HepG2 (cell line): ENCODE results near the gene UCN2. TPM values are rescaled to one million over a fixed set of nuclear protein-coding genes. Genes with fewer than 3 reads are reported as not detected.
A peak's percentile ranks its signal among the peaks of the same experiment; 100 is the strongest.

Experiments
- ARHGAP35 ChIP-seq: sonication (generic); formaldehyde crosslinking; IDR thresholded peaks from 2 replicates; pipeline ENCODE4 v1.9.0; 2022; ENCODE audit warnings: mild to moderate bottlenecking, inconsistent platforms, moderate library complexity, missing genetic modification reagents, borderline replicate concordance
- BRD4 ChIP-seq: sonication (generic); formaldehyde crosslinking; IDR thresholded peaks from 2 replicates; pipeline ENCODE4 v1.4.0; 2020; ENCODE audit warnings: missing genetic modification reagents
- ELF1 ChIP-seq: sonication (generic); formaldehyde crosslinking; IDR thresholded peaks from 2 replicates; pipeline ENCODE4 v1.4.0; 2020; ENCODE audit warnings: missing genetic modification reagents
- ESRRA ChIP-seq: sonication (generic); formaldehyde crosslinking; IDR thresholded peaks from 2 replicates; pipeline ENCODE4 v1.5.1; 2020; ENCODE audit warnings: mild to moderate bottlenecking, low read depth, missing genetic modification reagents
- ETV6 ChIP-seq: sonication (generic); formaldehyde crosslinking; conservative IDR thresholded peaks from 2 replicates; pipeline ENCODE4 v1.4.0; 2020; ENCODE audit warnings: missing genetic modification reagents
- EZH2 ChIP-seq: conservative IDR thresholded peaks from 2 replicates; pipeline ENCODE4 v1.6.1; 2012; ENCODE audit warnings: mild to moderate bottlenecking, low read depth, low read length, moderate library complexity
- IRF9 ChIP-seq: sonication (generic); formaldehyde crosslinking; IDR thresholded peaks from 2 replicates; pipeline ENCODE4 v1.8.0; 2022; ENCODE audit warnings: missing genetic modification reagents, mild to moderate bottlenecking, borderline replicate concordance
- MAFF ChIP-seq: IDR thresholded peaks from 2 replicates; pipeline ENCODE4 v1.6.1; 2011; ENCODE audit warnings: low read depth, low read length, improper control_type of control experiment
- NFKB2 ChIP-seq: sonication (generic); formaldehyde crosslinking; IDR thresholded peaks from 2 replicates; pipeline ENCODE4 v1.4.0; 2020; ENCODE audit warnings: missing genetic modification reagents, borderline replicate concordance
- RAD21 ChIP-seq: fragments of 450-650 bp; formaldehyde crosslinking; IDR thresholded peaks from 2 replicates; pipeline ENCODE4 v1.5.0; 2020; ENCODE audit warnings: mild to moderate bottlenecking
- SOX13 ChIP-seq, 3 experiments: fragments of 450-650 bp in 1 of 3; sonication (generic) in 1 of 3; formaldehyde crosslinking in 1 of 3; IDR thresholded peaks in 2 of 3; conservative IDR thresholded peaks in 1 of 3; 2 replicates each; pipeline versions ENCODE4 v1.5.0 to v1.6.1; 2016 to 2020; ENCODE audit warnings: antibody characterized with exemption in 1 of 3, mild to moderate bottlenecking in 1 of 3, missing compliant biosample characterization in 1 of 3, missing genetic modification reagents in 1 of 3, moderate library complexity in 1 of 3
- THAP11 ChIP-seq: IDR thresholded peaks from 2 replicates; pipeline ENCODE4 v1.6.1; 2016; ENCODE audit warnings: missing biosample characterization, missing genetic modification reagents
- ZBTB2 ChIP-seq: sonication (generic); formaldehyde crosslinking; IDR thresholded peaks from 2 replicates; pipeline ENCODE4 v1.8.0; 2022; ENCODE audit warnings: low read depth, missing genetic modification reagents
- ZBTB7B ChIP-seq: sonication (generic); formaldehyde crosslinking; IDR thresholded peaks from 2 replicates; pipeline ENCODE4 v1.4.0; 2020; ENCODE audit warnings: missing genetic modification reagents
- ZMYM3 ChIP-seq: sonication (generic); formaldehyde crosslinking; IDR thresholded peaks from 2 replicates; pipeline ENCODE4 v1.5.1; 2020; ENCODE audit warnings: mild to moderate bottlenecking, missing genetic modification reagents
- ZNF12 ChIP-seq: sonication (generic); formaldehyde crosslinking; IDR thresholded peaks from 2 replicates; pipeline ENCODE4 v1.5.0; 2020; ENCODE audit warnings: missing genetic modification reagents
- ZNF280D ChIP-seq: sonication (generic); formaldehyde crosslinking; IDR thresholded peaks from 2 replicates; pipeline ENCODE4 v1.5.1; 2020; ENCODE audit warnings: mild to moderate bottlenecking, missing genetic modification reagents
- ZNF576 ChIP-seq: sonication (generic); formaldehyde crosslinking; IDR thresholded peaks from 2 replicates; pipeline ENCODE4 v1.4.0; 2020; ENCODE audit warnings: mild to moderate bottlenecking, missing genetic modification reagents
- ZNF615 ChIP-seq: sonication (generic); formaldehyde crosslinking; IDR thresholded peaks from 2 replicates; pipeline ENCODE4 v1.5.0; 2020; ENCODE audit warnings: mild to moderate bottlenecking, missing genetic modification reagents, borderline replicate concordance
- ZNF720 ChIP-seq: sonication (generic); formaldehyde crosslinking; IDR thresholded peaks from 2 replicates; pipeline ENCODE4 v1.4.0; 2020; ENCODE audit warnings: missing genetic modification reagents
- ZNF772 ChIP-seq: sonication (generic); formaldehyde crosslinking; IDR thresholded peaks from 2 replicates; pipeline ENCODE4 v1.5.0; 2020; ENCODE audit warnings: mild to moderate bottlenecking, missing genetic modification reagents
- polyA plus RNA-seq, 8 experiments: library from polyadenylated mRNA; depleted of rRNA in 3 of 8; stranded (reverse) in 7 of 8; unstranded in 1 of 8; fragments of >200 nt; fragmentation: Illumina TruSeq in 4 of 8; extraction: Trizol in 4 of 8; gene quantifications; 2 replicates each; pipeline versions ENCODE4 v1.2.1 to v1.2.3, GENCODE V29; 2011 to 2016; ENCODE audit warnings: low read depth in 4 of 8, missing spikeins in 1 of 8, mixed read lengths in 1 of 8; ENCODE audit not compliant: insufficient read depth in 1 of 8
- total RNA-seq, 5 experiments: library from RNA; depleted of rRNA; stranded (reverse); fragments of >200 nt; fragmentation: Illumina TruSeq; extraction: Trizol; gene quantifications; 2 replicates each; pipeline ENCODE4 v1.2.3, GENCODE V29; 2016; ENCODE audit warnings: low read depth in 1 of 5
- TF ChIP-seq, protein P1 (sequence below): sonication (generic); formaldehyde crosslinking; conservative IDR thresholded peaks from 2 replicates; pipeline ENCODE4 v1.4.0; 2020; ENCODE audit warnings: missing genetic modification reagents

Gene UCN2
- total and polyA plus RNA-seq, 2 of the 13 experiments (the other 11 are each of a cell fraction or from before 2014, with no cell fraction given): 0.07 to 1.5 TPM

DNA sequence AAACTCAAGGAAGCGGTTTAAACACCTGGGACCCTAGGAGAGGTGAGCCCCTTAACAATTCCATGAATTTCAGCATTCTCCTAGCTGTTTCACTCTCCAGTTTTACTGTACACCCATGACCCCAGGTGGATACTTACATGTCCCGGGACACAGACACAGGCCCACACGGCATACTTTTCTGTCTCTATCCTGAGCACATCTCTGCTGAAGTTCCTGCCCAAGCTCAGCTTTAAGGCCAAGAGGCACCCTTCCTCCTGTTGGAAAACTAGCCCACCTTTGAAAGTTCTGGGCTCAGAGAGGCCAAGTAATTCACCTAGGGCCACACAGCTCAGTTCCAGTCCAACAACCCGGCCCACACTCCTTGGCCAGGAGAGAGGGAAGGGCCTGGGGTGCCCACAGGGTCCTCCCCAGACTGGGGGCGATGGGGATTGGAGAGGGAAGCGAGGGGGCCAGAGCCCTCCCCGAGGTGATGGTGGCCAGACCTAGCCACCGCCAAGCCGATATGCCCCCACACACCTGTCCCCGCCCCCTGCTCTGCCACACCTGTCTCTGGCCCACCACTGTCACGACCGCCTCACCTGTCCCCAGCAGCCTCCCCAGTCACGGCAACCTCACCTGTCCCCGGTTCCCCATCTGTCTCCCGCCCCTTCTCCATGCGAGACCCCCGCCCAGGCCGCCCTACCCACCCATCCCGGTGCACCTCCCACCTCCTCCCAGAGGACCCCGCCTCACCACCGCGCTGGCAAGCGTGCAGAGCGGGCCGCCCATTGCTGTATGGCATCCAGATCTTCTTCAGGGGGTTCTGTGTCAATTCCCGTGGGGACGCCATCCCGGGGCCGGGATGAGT, 7.4 kb downstream of the UCN2 start (continued):
- TF ChIP-seq THAP11 (no peak), RAD21 (CRISPR knock-in tag) (no peak), ZNF280D (CRISPR knock-in tag) (no peak), ZBTB2 (CRISPR knock-in tag) (no peak), EZH2 (no peak), ETV6 (CRISPR knock-in tag) (no peak), ZNF615 (no peak), IRF9 (CRISPR knock-in tag) (no peak), ZMYM3 (CRISPR knock-in tag) (peak; percentile 90), ZNF720 (no peak), ZNF576 (CRISPR knock-in tag) (no peak), ELF1 (CRISPR knock-in tag) (no peak), ZNF772 (CRISPR knock-in tag) (peak; percentile 16; the same call in 1 of the 2 replicates), BRD4 (CRISPR knock-in tag) (no peak), ZBTB7B (CRISPR knock-in tag) (no peak), ESRRA (no peak), ARHGAP35 (no peak), NFKB2 (CRISPR knock-in tag) (peak; percentile 59; the same call in 1 of the 2 replicates), ZNF12 (no peak), MAFF (no peak), SOX13 (IDR thresholded peaks at IDR 0.05) (peak; percentile 31; the same call in 1 of the 2 replicates), SOX13 (CRISPR knock-in tag; conservative IDR thresholded peaks at IDR 0.05 in 1 of 2, IDR thresholded peaks at IDR 0.05 in 1 of 2) (no peak)
- TF ChIP-seq, protein P1, sequence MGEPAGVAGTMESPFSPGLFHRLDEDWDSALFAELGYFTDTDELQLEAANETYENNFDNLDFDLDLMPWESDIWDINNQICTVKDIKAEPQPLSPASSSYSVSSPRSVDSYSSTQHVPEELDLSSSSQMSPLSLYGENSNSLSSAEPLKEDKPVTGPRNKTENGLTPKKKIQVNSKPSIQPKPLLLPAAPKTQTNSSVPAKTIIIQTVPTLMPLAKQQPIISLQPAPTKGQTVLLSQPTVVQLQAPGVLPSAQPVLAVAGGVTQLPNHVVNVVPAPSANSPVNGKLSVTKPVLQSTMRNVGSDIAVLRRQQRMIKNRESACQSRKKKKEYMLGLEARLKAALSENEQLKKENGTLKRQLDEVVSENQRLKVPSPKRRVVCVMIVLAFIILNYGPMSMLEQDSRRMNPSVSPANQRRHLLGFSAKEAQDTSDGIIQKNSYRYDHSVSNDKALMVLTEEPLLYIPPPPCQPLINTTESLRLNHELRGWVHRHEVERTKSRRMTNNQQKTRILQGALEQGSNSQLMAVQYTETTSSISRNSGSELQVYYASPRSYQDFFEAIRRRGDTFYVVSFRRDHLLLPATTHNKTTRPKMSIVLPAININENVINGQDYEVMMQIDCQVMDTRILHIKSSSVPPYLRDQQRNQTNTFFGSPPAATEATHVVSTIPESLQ (CRISPR knock-in tag): no peak
